ENCODE results near the gene IQSEC3.

The IQSEC3 gene

GRCh38 chr12:98924-99352 lies 32.4 kb downstream of the IQSEC3 start:
- DNase-seq (ENCODE audit: low spot score), result no peak
- in situ Hi-C loops (cut with MboI; ENCODE audit: low pct_unique_long_range_greater_than_20kb, low sequenced_read_pairs, unreplicated experiment), result no loop called here
- no peak for TF ChIP-seq CTCF (IDR thresholded peaks at IDR 0.05; ENCODE audit: extremely low read depth, insufficient read depth, missing control alignments)

GRCh38 chr12:99605-100004 lies 33.0 kb downstream of the IQSEC3 start:
- in situ Hi-C loops (cut with MboI; ENCODE audit: low pct_unique_long_range_greater_than_20kb, low sequenced_read_pairs, unreplicated experiment), result no loop called here
- no peak for TF ChIP-seq CTCF (IDR thresholded peaks at IDR 0.05; ENCODE audit: extremely low read depth, insufficient read depth, missing control alignments)
- no peak for DNase-seq (ENCODE audit: low spot score)

- no peak for DNase-seq (ENCODE audit: low spot score)
- no peak for TF ChIP-seq CTCF (IDR thresholded peaks at IDR 0.05; ENCODE audit: extremely low read depth, insufficient read depth, missing control alignments)
- in situ Hi-C loops (cut with MboI; ENCODE audit: low pct_unique_long_range_greater_than_20kb, low sequenced_read_pairs, unreplicated experiment), result no loop called here
Observed at GRCh38 chr12:101969-102878, 35.7 kb downstream of the IQSEC3 start.

- in situ Hi-C loops (cut with MboI; ENCODE audit: low pct_unique_long_range_greater_than_20kb, low sequenced_read_pairs, unreplicated experiment), result no loop called here
- no peak for TF ChIP-seq CTCF (IDR thresholded peaks at IDR 0.05; ENCODE audit: extremely low read depth, insufficient read depth, missing control alignments)
- DNase-seq (ENCODE audit: low spot score), result no peak
Observed at GRCh38 chr12:102879-103168, 36.3 kb downstream of the IQSEC3 start.

- DNase-seq (ENCODE audit: low spot score), result no peak
- in situ Hi-C loops (cut with MboI; ENCODE audit: low pct_unique_long_range_greater_than_20kb, low sequenced_read_pairs, unreplicated experiment), result no loop called here
- no peak for TF ChIP-seq CTCF (IDR thresholded peaks at IDR 0.05; ENCODE audit: extremely low read depth, insufficient read depth, missing control alignments)
Observed at GRCh38 chr12:103169-103981, 36.8 kb downstream of the IQSEC3 start.

GRCh38 chr12:104551-105081 lies 38.0 kb downstream of the IQSEC3 start:
- DNase-seq (ENCODE audit: low spot score), result no peak
- in situ Hi-C loops (cut with MboI; ENCODE audit: low pct_unique_long_range_greater_than_20kb, low sequenced_read_pairs, unreplicated experiment), result no loop called here
- TF ChIP-seq CTCF (IDR thresholded peaks at IDR 0.05; ENCODE audit: extremely low read depth, insufficient read depth, missing control alignments), result no peak

All from GM13977 (cell line).